Neutrophil (primary cell): Measurements from ENCODE around the gene PRSS50.

ENCODE experiments used
- H3K27ac ChIP-seq: fragments of 200-600 bp; sonication (generic); 2 replicates; pipeline ENCODE4 v1.5.1; 2016; ENCODE audit warnings: mild to moderate bottlenecking, moderate library complexity
- H3K27me3 ChIP-seq: fragments of 200-600 bp; sonication (generic); 2 replicates; pipeline ENCODE4 v1.6.0; 2016; ENCODE audit warnings: mild to moderate bottlenecking
- H3K36me3 ChIP-seq: fragments of 200-600 bp; sonication (generic); 2 replicates; pipeline ENCODE4 v1.5.1; 2017
- H3K4me1 ChIP-seq, 2 experiments: fragments of 200-600 bp in 1 of 2; sonication (generic) in 1 of 2; 1 replicate in 1 of 2; 2 replicates in 1 of 2; pipeline versions ENCODE4 v1.5.1 to v1.6.1; 2013 to 2016; ENCODE audit warnings: low read depth in 1 of 2, low read length in 1 of 2, mild to moderate bottlenecking in 1 of 2, moderate library complexity in 1 of 2; ENCODE audit not compliant: control insufficient read depth in 1 of 2, insufficient read depth in 1 of 2
- H3K4me3 ChIP-seq, 2 experiments: fragments of 200-600 bp in 1 of 2; sonication (generic) in 1 of 2; 1 replicate in 1 of 2; 2 replicates in 1 of 2; pipeline ENCODE4 v1.5.1; 2013 to 2016; ENCODE audit warnings: low read depth in 1 of 2, low read length in 1 of 2, mild to moderate bottlenecking in 1 of 2, moderate library complexity in 1 of 2
- H3K9me3 ChIP-seq: fragments of 200-600 bp; sonication (generic); 2 replicates; pipeline ENCODE4 v1.5.1; 2016
- CTCF ChIP-seq: fragments of 200-600 bp; sonication (generic); IDR thresholded peaks from 2 replicates; pipeline ENCODE4 v1.5.1; 2016; ENCODE audit warnings: antibody characterized with exemption

PRSS50 gene

GRCh38 chr3:46663591-46664135 lies 54.0 kb downstream of the PRSS50 start:
- H3K36me3 ChIP-seq, result no peaks in the 10 kb centered on the region
- H3K27me3 ChIP-seq, result no peaks in the 10 kb centered on the region
- no peak overlapping the region for H3K27ac ChIP-seq
- H3K4me3 ChIP-seq, result no peak overlapping the region
- H3K4me1 ChIP-seq, result no peaks in the 10 kb centered on the region
- TF ChIP-seq CTCF, result no peak
- no peaks in the 10 kb centered on the region for H3K9me3 ChIP-seq

DNA sequence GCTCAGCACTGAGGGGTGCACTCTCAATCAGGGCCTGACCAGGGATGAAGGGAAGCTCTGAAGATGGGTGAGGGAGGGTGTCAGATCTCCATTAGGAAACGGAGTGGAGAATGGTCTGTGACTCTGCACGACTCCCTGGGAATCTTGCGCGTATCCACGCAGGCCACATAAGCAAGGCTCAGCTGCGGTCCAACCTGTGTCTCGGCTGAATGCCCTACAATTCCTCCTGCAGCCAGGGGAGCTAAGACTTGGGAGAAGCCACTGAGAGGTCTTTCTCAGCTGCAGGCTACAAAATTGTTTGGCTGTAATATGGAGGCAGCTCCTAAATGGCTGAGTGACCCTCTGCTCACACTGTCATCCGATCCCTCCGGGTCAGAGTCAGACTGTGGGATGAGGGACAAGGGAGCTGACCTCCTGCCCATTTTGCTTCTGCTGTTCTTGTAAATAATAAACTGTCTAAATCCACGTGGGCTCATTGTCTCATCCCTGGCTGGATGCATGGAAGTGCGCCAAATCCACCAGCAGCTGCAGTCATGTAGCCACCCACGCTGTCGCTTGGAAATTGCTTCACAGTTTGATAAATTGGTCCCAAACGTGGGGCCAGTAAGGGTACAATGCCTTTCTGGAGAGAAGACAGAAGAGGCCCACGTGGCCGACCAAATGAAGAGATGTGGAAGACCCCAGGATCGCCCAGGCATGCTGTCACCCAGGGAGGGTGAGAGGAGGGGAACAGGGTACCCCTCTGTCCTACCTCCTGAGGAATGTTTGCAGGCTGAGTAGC lies 54.7 kb downstream of the PRSS50 start:
- H3K4me1 ChIP-seq, result no peaks in the 10 kb centered on the region

More for the DNA sequence above, 54.7 kb downstream of the PRSS50 start:
- Histone ChIP-seq H3K27me3 (no peaks in the 10 kb centered on the region), H3K27ac (no peak overlapping the region), H3K9me3 (no peaks in the 10 kb centered on the region), H3K4me3 (no peak overlapping the region), H3K36me3 (no peaks in the 10 kb centered on the region)
- no peak for TF ChIP-seq CTCF
